ENCODE results near the gene POT1. TPM values are rescaled to one million over a fixed set of nuclear protein-coding genes. Genes with fewer than 3 reads are reported as not detected.

Gene POT1
- total RNA-seq, 1 experiment from 2014 or later, result 20.2 TPM

GRCh38 chr7:124792002-124792401 lies 137.6 kb downstream of the POT1 start:
- no peaks in the 10 kb centered on the region for H3K9me2 ChIP-seq (replicated peaks; ENCODE audit: low read length)
- peak overlapping the region; percentile 37 for H3K4me2 ChIP-seq (ENCODE audit: low read length)
- no peaks in the 10 kb centered on the region for H3K27me3 ChIP-seq (ENCODE audit: low read length)
- H3F3A ChIP-seq (ENCODE audit: low read length, unreplicated experiment), result no peaks in the 10 kb centered on the region
- H3K4me1 ChIP-seq (ENCODE audit: insufficient read depth, low read length), result peaks cover 29% of the 10 kb centered on the region
- H3K36me3 ChIP-seq (ENCODE audit: low read depth, low read length), result no peaks in the 10 kb centered on the region
- no peak for ATAC-seq
- peak; percentile 56 for DNase-seq
- CTCF ChIA-PET, result no interaction called here
- no peak for TF ChIP-seq EZH2phosphoT487 (IDR thresholded peaks at IDR 0.05; ENCODE audit: borderline replicate concordance, low read length)
- TF ChIP-seq CTCF (conservative IDR thresholded peaks at IDR 0.05; ENCODE audit: low read depth, low read length), result no peak
- TF ChIP-seq EZH2 (IDR thresholded peaks at IDR 0.05; ENCODE audit: low read length, unreplicated experiment), result no peak
- H3K79me2 ChIP-seq (ENCODE audit: low read length), result no peaks in the 10 kb centered on the region
- intact Hi-C loops (cut with micrococcal nuclease), result no loop called here
- POLR2A ChIA-PET (ENCODE audit: unreplicated experiment), result no interaction called here
- no peak overlapping the region for H3K9ac ChIP-seq (ENCODE audit: low read length)
- H4K20me1 ChIP-seq (ENCODE audit: low read length), result no peaks in the 10 kb centered on the region
- BruUV-seq (replicated peaks), result no TSS peak
- no peaks in the 10 kb centered on the region for H3K9me3 ChIP-seq (ENCODE audit: low read length)
- H3K4me3 ChIP-seq (ENCODE audit: low read length), result no peak overlapping the region
- no peak overlapping the region for H2AFZ ChIP-seq (ENCODE audit: low read length)
- no peak overlapping the region for H3K27ac ChIP-seq (ENCODE audit: low read length)

- Histone ChIP-seq H3K27ac (ENCODE audit: low read length) (no peak overlapping the region), H3K4me2 (ENCODE audit: low read length) (peak overlapping the region; percentile 37), H3K79me2 (ENCODE audit: low read length) (no peaks in the 10 kb centered on the region), H3K4me1 (ENCODE audit: insufficient read depth, low read length) (peaks cover 25% of the 10 kb centered on the region), H4K20me1 (ENCODE audit: low read length) (no peaks in the 10 kb centered on the region), H3K9me3 (ENCODE audit: low read length) (no peaks in the 10 kb centered on the region), H3K9me2 (replicated peaks; ENCODE audit: low read length) (no peaks in the 10 kb centered on the region), H3K9ac (ENCODE audit: low read length) (no peak overlapping the region), H3F3A (ENCODE audit: low read length, unreplicated experiment) (no peaks in the 10 kb centered on the region), H2AFZ (ENCODE audit: low read length) (no peak overlapping the region), H3K36me3 (ENCODE audit: low read depth, low read length) (no peaks in the 10 kb centered on the region), H3K27me3 (ENCODE audit: low read length) (no peaks in the 10 kb centered on the region), H3K4me3 (ENCODE audit: low read length) (no peak overlapping the region)
- intact Hi-C loops (cut with micrococcal nuclease), result no loop called here
- ATAC-seq, result no peak
- BruUV-seq (replicated peaks), result no TSS peak
- CTCF ChIA-PET, result no interaction called here
- POLR2A ChIA-PET (ENCODE audit: unreplicated experiment), result no interaction called here
- TF ChIP-seq CTCF (conservative IDR thresholded peaks at IDR 0.05; ENCODE audit: low read depth, low read length) (no peak), EZH2phosphoT487 (IDR thresholded peaks at IDR 0.05; ENCODE audit: borderline replicate concordance, low read length) (no peak), EZH2 (IDR thresholded peaks at IDR 0.05; ENCODE audit: low read length, unreplicated experiment) (no peak)
- peak; percentile 48 for DNase-seq
These were observed 138.2 kb downstream of the POT1 start for GRCh38 chr7:124791426-124791825.

DNA sequence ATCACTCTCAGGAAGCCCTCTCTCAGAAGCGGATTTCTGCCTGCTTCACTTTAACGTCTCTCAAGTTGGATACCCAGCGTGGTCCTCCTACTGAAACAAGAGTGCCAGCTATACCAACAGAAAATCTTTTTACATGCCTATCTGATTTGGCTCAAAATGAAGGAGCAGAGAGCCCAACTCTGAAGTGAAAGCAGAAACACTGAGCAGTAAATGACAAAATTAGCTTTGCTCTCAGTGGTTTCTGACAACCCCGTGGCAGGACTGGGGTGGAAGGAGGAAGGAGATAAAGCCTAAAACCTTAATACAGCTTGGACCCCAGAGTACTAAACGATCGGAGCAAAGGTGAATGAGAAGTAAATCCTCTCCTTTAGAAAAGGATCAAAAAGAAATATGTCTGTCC lies 139.0 kb downstream of the POT1 start:
- TF ChIP-seq EZH2 (IDR thresholded peaks at IDR 0.05; ENCODE audit: low read length, unreplicated experiment), result no peak
- TF ChIP-seq EZH2phosphoT487 (IDR thresholded peaks at IDR 0.05; ENCODE audit: borderline replicate concordance, low read length), result no peak
- TF ChIP-seq CTCF (conservative IDR thresholded peaks at IDR 0.05; ENCODE audit: low read depth, low read length), result no peak
- DNase-seq (no peak), ATAC-seq (no peak)
- no peak overlapping the region for H2AFZ ChIP-seq (ENCODE audit: low read length)
- no peaks in the 10 kb centered on the region for H3K9me2 ChIP-seq (replicated peaks; ENCODE audit: low read length)
- H3K27me3 ChIP-seq (ENCODE audit: low read length), result no peaks in the 10 kb centered on the region
- H3K4me2 ChIP-seq (ENCODE audit: low read length), result no peak overlapping the region
- H3F3A ChIP-seq (ENCODE audit: low read length, unreplicated experiment), result no peaks in the 10 kb centered on the region
- H3K9ac ChIP-seq (ENCODE audit: low read length), result no peak overlapping the region
- no peaks in the 10 kb centered on the region for H3K79me2 ChIP-seq (ENCODE audit: low read length)
- BruUV-seq (replicated peaks), result no TSS peak
- CTCF ChIA-PET, result no interaction called here
- intact Hi-C loops (cut with micrococcal nuclease), result no loop called here
- no peaks in the 10 kb centered on the region for H3K9me3 ChIP-seq (ENCODE audit: low read length)
- H3K4me3 ChIP-seq (ENCODE audit: low read length), result no peak overlapping the region
- H3K4me1 ChIP-seq (ENCODE audit: insufficient read depth, low read length), result peaks cover 22% of the 10 kb centered on the region
- no peak overlapping the region for H3K27ac ChIP-seq (ENCODE audit: low read length)
- POLR2A ChIA-PET (ENCODE audit: unreplicated experiment), result no interaction called here
- H3K36me3 ChIP-seq (ENCODE audit: low read depth, low read length), result no peaks in the 10 kb centered on the region
- H4K20me1 ChIP-seq (ENCODE audit: low read length), result no peaks in the 10 kb centered on the region
